Effector memory CD8-positive, alpha-beta T cell (primary cell): ENCODE results near the gene PLA2G2C.
A peak's percentile ranks its signal among the peaks of the same experiment; 100 is the strongest.

Experiments used
- ATAC-seq: fragments of 150-1000 bp; cut with Tn5 transposase; replicated peaks from 2 replicates; pipeline ENCODE4 v1.10.0; 2021; ENCODE audit warnings: mild to moderate bottlenecking, moderate library complexity
- DNase-seq, 3 experiments: peaks; one replicate each; pipeline ENCODE4 v3.0.0; 2021
- H3K27ac Mint-ChIP-seq, 2 donors: one replicate each; pipeline ENCODE4 v1.8.0; 2022; ENCODE audit warnings: mild to moderate bottlenecking in 2 of 2, mixed read lengths in 2 of 2, moderate library complexity in 2 of 2
- H3K27me3 Mint-ChIP-seq, 2 donors: one replicate each; pipeline ENCODE4 v1.8.0; 2022; ENCODE audit warnings: mixed read lengths in 2 of 2
- H3K36me3 Mint-ChIP-seq: one replicate; pipeline ENCODE4 v1.8.0; 2022; ENCODE audit warnings: mild to moderate bottlenecking, moderate library complexity, mixed read lengths; ENCODE audit not compliant: insufficient read depth
- H3K4me1 Mint-ChIP-seq, 2 donors: one replicate each; pipeline ENCODE4 v1.8.0; 2022; ENCODE audit warnings: low read depth in 2 of 2, mixed read lengths in 2 of 2
- H3K4me3 Mint-ChIP-seq, 2 donors: one replicate each; pipeline ENCODE4 v1.8.0; 2022; ENCODE audit warnings: mild to moderate bottlenecking in 2 of 2, mixed read lengths in 2 of 2, moderate library complexity in 2 of 2
- H3K9me3 Mint-ChIP-seq, 2 donors: one replicate each; pipeline ENCODE4 v1.8.0; 2022; ENCODE audit warnings: mixed read lengths in 2 of 2

The PLA2G2C gene

GRCh38 chr1:20198918-20199317, 12.6 kb upstream of the PLA2G2C start:
- peaks cover 29 to 69% of the 10 kb centered on the region in 2 donors for H3K27me3 Mint-ChIP-seq
- H3K36me3 Mint-ChIP-seq = no peaks in the 10 kb centered on the region
- peak overlapping the region in 1 of 2 donors; percentile 15 for H3K27ac Mint-ChIP-seq

GRCh38 chr1:20198296-20198695, 12.0 kb upstream of the PLA2G2C start:
- H3K27ac Mint-ChIP-seq = no peak overlapping the region
- no peaks in the 10 kb centered on the region for H3K36me3 Mint-ChIP-seq
- DNase-seq (no peak), ATAC-seq (no peak)
- H3K27me3 Mint-ChIP-seq = peaks cover 23 to 63% of the 10 kb centered on the region in 2 donors
- no peaks in the 10 kb centered on the region for H3K9me3 Mint-ChIP-seq
- H3K4me3 Mint-ChIP-seq = no peak overlapping the region
- peaks cover 4 to 5% of the 10 kb centered on the region in 2 donors for H3K4me1 Mint-ChIP-seq

More at GRCh38 chr1:20198918-20199317, 12.6 kb upstream of the PLA2G2C start:
- peaks cover 4 to 5% of the 10 kb centered on the region in 2 donors for H3K4me1 Mint-ChIP-seq
- no peak overlapping the region for H3K4me3 Mint-ChIP-seq
- no peaks in the 10 kb centered on the region for H3K9me3 Mint-ChIP-seq
- no peak for DNase-seq
- ATAC-seq = no peak

GRCh38 chr1:20197329-20197791, 11.0 kb upstream of the PLA2G2C start:
- no peak overlapping the region for H3K27ac Mint-ChIP-seq
- H3K9me3 Mint-ChIP-seq = no peaks in the 10 kb centered on the region
- H3K4me1 Mint-ChIP-seq = peaks cover 4 to 5% of the 10 kb centered on the region in 2 donors
- H3K27me3 Mint-ChIP-seq = peaks cover 16 to 60% of the 10 kb centered on the region in 2 donors
- DNase-seq = no peak
- no peak overlapping the region for H3K4me3 Mint-ChIP-seq
- no peaks in the 10 kb centered on the region for H3K36me3 Mint-ChIP-seq
- ATAC-seq = no peak

- DNase-seq = no peak
- Mint-ChIP-seq H3K36me3 (no peaks in the 10 kb centered on the region), H3K4me3 (no peak overlapping the region), H3K4me1 (peaks cover 4 to 5% of the 10 kb centered on the region in 2 donors), H3K27me3 (peaks cover 12 to 53% of the 10 kb centered on the region in 2 donors), H3K27ac (no peak overlapping the region), H3K9me3 (no peaks in the 10 kb centered on the region)
- ATAC-seq = no peak
Observed at GRCh38 chr1:20195462-20195780, 9.1 kb upstream of the PLA2G2C start.

- no peaks in the 10 kb centered on the region for H3K36me3 Mint-ChIP-seq
- peaks cover 7 to 48% of the 10 kb centered on the region in 2 donors for H3K27me3 Mint-ChIP-seq
- peak; percentile 67 to 72 (median 71) for DNase-seq
Observed at GRCh38 chr1:20194757-20195461, 8.6 kb upstream of the PLA2G2C start.

GRCh38 chr1:20194224-20194623, 7.9 kb upstream of the PLA2G2C start:
- Mint-ChIP-seq H3K27me3 (peaks cover 6 to 41% of the 10 kb centered on the region in 2 donors), H3K4me1 (peaks cover 4 to 5% of the 10 kb centered on the region in 2 donors), H3K36me3 (no peaks in the 10 kb centered on the region), H3K9me3 (no peaks in the 10 kb centered on the region), H3K27ac (no peak overlapping the region), H3K4me3 (no peak overlapping the region)
- no peak for DNase-seq
- ATAC-seq = no peak

More at GRCh38 chr1:20194757-20195461, 8.6 kb upstream of the PLA2G2C start:
- Mint-ChIP-seq H3K27ac (no peak overlapping the region), H3K4me1 (peaks cover 4 to 5% of the 10 kb centered on the region in 2 donors), H3K9me3 (no peaks in the 10 kb centered on the region), H3K4me3 (no peak overlapping the region)
- ATAC-seq = peak; percentile 79

- Mint-ChIP-seq H3K4me3 (no peak overlapping the region), H3K36me3 (no peaks in the 10 kb centered on the region), H3K4me1 (peaks cover 11 to 12% of the 10 kb centered on the region in 2 donors), H3K27ac (no peak overlapping the region), H3K27me3 (peaks cover 11 to 37% of the 10 kb centered on the region in 2 donors), H3K9me3 (no peaks in the 10 kb centered on the region)
- no peak for DNase-seq
- ATAC-seq = no peak
Observed at GRCh38 chr1:20192871-20193411, 6.6 kb upstream of the PLA2G2C start.

GRCh38 chr1:20192364-20192763, 6.0 kb upstream of the PLA2G2C start:
- Mint-ChIP-seq H3K4me3 (no peak overlapping the region), H3K9me3 (no peaks in the 10 kb centered on the region), H3K4me1 (peaks cover 16 to 18% of the 10 kb centered on the region in 2 donors), H3K36me3 (no peaks in the 10 kb centered on the region), H3K27ac (no peak overlapping the region), H3K27me3 (peaks cover 11 to 35% of the 10 kb centered on the region in 2 donors)
- ATAC-seq (no peak), DNase-seq (no peak)

- Mint-ChIP-seq H3K36me3 (no peaks in the 10 kb centered on the region), H3K27me3 (peaks cover 11 to 25% of the 10 kb centered on the region in 2 donors), H3K4me1 (peaks cover 24 to 25% of the 10 kb centered on the region in 2 donors), H3K27ac (no peak overlapping the region), H3K9me3 (no peaks in the 10 kb centered on the region), H3K4me3 (no peak overlapping the region)
- DNase-seq (no peak), ATAC-seq (no peak)
Observed at GRCh38 chr1:20191266-20191825, 5.0 kb upstream of the PLA2G2C start.

GRCh38 chr1:20190256-20191160, 4.2 kb upstream of the PLA2G2C start:
- H3K4me3 Mint-ChIP-seq = no peak overlapping the region
- no peak overlapping the region for H3K27ac Mint-ChIP-seq
- no peaks in the 10 kb centered on the region for H3K9me3 Mint-ChIP-seq
- H3K4me1 Mint-ChIP-seq = peaks cover 26 to 27% of the 10 kb centered on the region in 2 donors
- DNase-seq = no peak
- ATAC-seq = no peak
- H3K27me3 Mint-ChIP-seq = peaks cover 11 to 17% of the 10 kb centered on the region in 2 donors
- peaks cover 3% of the 10 kb centered on the region for H3K36me3 Mint-ChIP-seq

- H3K27ac Mint-ChIP-seq = no peak overlapping the region
- no peaks in the 10 kb centered on the region for H3K9me3 Mint-ChIP-seq
- peaks cover 5% of the 10 kb centered on the region for H3K36me3 Mint-ChIP-seq
- no peak overlapping the region for H3K4me3 Mint-ChIP-seq
- no peak for DNase-seq
- peaks cover 4 to 9% of the 10 kb centered on the region in 2 donors for H3K27me3 Mint-ChIP-seq
- ATAC-seq = no peak
- H3K4me1 Mint-ChIP-seq = peaks cover 31% of the 10 kb centered on the region in 2 donors
Observed at GRCh38 chr1:20189664-20190063, 3.3 kb upstream of the PLA2G2C start.

GRCh38 chr1:20188455-20188817, 2.1 kb upstream of the PLA2G2C start:
- no peak for ATAC-seq
- Mint-ChIP-seq H3K9me3 (no peaks in the 10 kb centered on the region), H3K27me3 (peaks cover 4 to 9% of the 10 kb centered on the region in 2 donors), H3K27ac (peak overlapping the region; percentile 19 to 56), H3K4me3 (no peak overlapping the region), H3K4me1 (peaks cover 34 to 35% of the 10 kb centered on the region in 2 donors), H3K36me3 (peaks cover 5% of the 10 kb centered on the region)
- no peak for DNase-seq

- DNase-seq (no peak), ATAC-seq (no peak)
- Mint-ChIP-seq H3K36me3 (peaks cover 5% of the 10 kb centered on the region), H3K4me3 (peak overlapping the region; percentile 7 to 67), H3K9me3 (no peaks in the 10 kb centered on the region), H3K4me1 (peaks cover 34 to 35% of the 10 kb centered on the region in 2 donors), H3K27me3 (peaks cover 4 to 8% of the 10 kb centered on the region in 2 donors), H3K27ac (peak overlapping the region; percentile 19 to 56)
Observed at GRCh38 chr1:20187813-20188454, 1.6 kb upstream of the PLA2G2C start.
